Right cardiac atrium (tissue), 5 donors: Measurements from ENCODE around the gene HS3ST4. TPM values are rescaled to one million over a fixed set of nuclear protein-coding genes. Genes with fewer than 3 reads are reported as not detected.

Experiments used
- ATAC-seq, 2 donors: fragments of 200-7000 bp; cut with Tn5 transposase; one replicate each; pipeline versions ENCODE4 v1.8.0 to v1.9.1; 2020; ENCODE audit warnings: moderate library complexity in 2 of 2, mild to moderate bottlenecking in 1 of 2
- DNase-seq, 3 donors: peaks; one replicate each; pipeline ENCODE4 v3.0.0-alpha.2; 2020
- H3K27ac ChIP-seq: one replicate; pipeline ENCODE4 v1.5.1; 2013; ENCODE audit warnings: mild to moderate bottlenecking, low read length, control low read depth, moderate library complexity
- H3K27me3 ChIP-seq: one replicate; pipeline ENCODE4 v1.6.1; 2013; ENCODE audit not compliant: control insufficient read depth, insufficient read depth
- H3K4me1 ChIP-seq: one replicate; pipeline ENCODE4 v1.6.1; 2013; ENCODE audit warnings: low read length; ENCODE audit not compliant: control insufficient read depth, insufficient read depth
- H3K4me3 ChIP-seq: one replicate; pipeline ENCODE4 v1.5.1; 2013; ENCODE audit warnings: low read length, control low read depth
- H3K9me3 ChIP-seq: one replicate; pipeline ENCODE4 v1.6.1; 2013; ENCODE audit warnings: low read length; ENCODE audit not compliant: control insufficient read depth
- WGBS: extraction: QIAGEN DNeasy Blood & Tissue Kit; methylation state at CpG from one replicate; pipeline ENCODE4 v1.1.7; 2013; 5-methylcytosine and 5-hydroxymethylcytosine counted together
- intact Hi-C, 4 donors: fragments of 100-400 bp; cut with DNase I; formaldehyde crosslinking; loops; one replicate each; pipeline versions ENCODE4 v1.11.0 to v1.14.0; 2022 to 2023
- polyA plus RNA-seq: library from polyadenylated mRNA; stranded (reverse); fragments of 200-250 nt; gene quantifications from one replicate; pipeline ENCODE4 v1.2.3, GENCODE V29; 2013
- total RNA-seq, 4 donors: library from RNA; stranded (reverse); fragmentation: NEBNext Ultra II Directional; extraction: Animal tissue kit (Norgen Biotek cat#: 25700); gene quantifications; one replicate each; pipeline ENCODE4 v1.2.1, GENCODE V29; 2021
- donor health status: healthy with polysubstance abuse.
- donor health status: DM: no; HTN: yes; CAD: no.
- donor health status: DM: no; HTN: no; CAD: no.
- donor health status: DM: no; HTN: yes; CAD: no; lungs with severe emphysema.
- donor health status: DM: yes; HTN: yes; CAD: no.

HS3ST4 gene
- total and polyA plus RNA-seq, 5 donors: not detected

GRCh38 chr16:25700547-25700946, 8.8 kb downstream of the HS3ST4 start:
- ATAC-seq: no peak
- Histone ChIP-seq H3K27ac (no peak overlapping the region), H3K4me1 (no peaks in the 10 kb centered on the region), H3K9me3 (no peaks in the 10 kb centered on the region), H3K27me3 (peaks cover 1% of the 10 kb centered on the region), H3K4me3 (no peak overlapping the region)
- 78% methylated on average over 6 of the region's 6 CpGs for WGBS
- DNase-seq: no peak
- intact Hi-C loops: no loop called here

GRCh38 chr16:25707553-25707952, 15.8 kb downstream of the HS3ST4 start:
- ATAC-seq: no peak
- 85% methylated on average over 1 of the region's 1 CpG for WGBS
- Histone ChIP-seq H3K4me1 (peaks cover 1% of the 10 kb centered on the region), H3K27ac (no peak overlapping the region), H3K9me3 (no peaks in the 10 kb centered on the region), H3K27me3 (no peaks in the 10 kb centered on the region), H3K4me3 (no peak overlapping the region)
- no peak for DNase-seq
- intact Hi-C loops: no loop called here

GRCh38 chr16:25707982-25708583, 16.3 kb downstream of the HS3ST4 start:
- H3K9me3 ChIP-seq: no peaks in the 10 kb centered on the region
- DNase-seq (no peak), ATAC-seq (no peak)
- no peaks in the 10 kb centered on the region for H3K27me3 ChIP-seq
- 46% methylated on average over 3 of the region's 3 CpGs for WGBS
- intact Hi-C loops: no loop called here
- H3K4me1 ChIP-seq: peaks cover 1% of the 10 kb centered on the region
- no peak overlapping the region for H3K27ac ChIP-seq
- H3K4me3 ChIP-seq: no peak overlapping the region

- Histone ChIP-seq H3K4me3 (no peak overlapping the region), H3K27me3 (no peaks in the 10 kb centered on the region), H3K4me1 (peaks cover 1% of the 10 kb centered on the region), H3K27ac (no peak overlapping the region), H3K9me3 (no peaks in the 10 kb centered on the region)
- DNase-seq: no peak
- intact Hi-C loops: no loop called here
- 12% methylated on average over 7 of the region's 7 CpGs for WGBS
- no peak for ATAC-seq
Measured at GRCh38 chr16:25709213-25709612, 17.5 kb downstream of the HS3ST4 start.

GRCh38 chr16:25713785-25714570, 22.2 kb downstream of the HS3ST4 start:
- Histone ChIP-seq H3K4me1 (peaks cover 1% of the 10 kb centered on the region), H3K27ac (no peak overlapping the region), H3K27me3 (no peaks in the 10 kb centered on the region), H3K4me3 (no peak overlapping the region), H3K9me3 (no peaks in the 10 kb centered on the region)
- DNase-seq (no peak), ATAC-seq (no peak)
- intact Hi-C loops: no loop called here
- 74% methylated on average over 13 of the region's 13 CpGs for WGBS

- 89% methylated on average over 2 of the region's 2 CpGs for WGBS
- intact Hi-C loops: no loop called here
- no peaks in the 10 kb centered on the region for H3K4me1 ChIP-seq
- DNase-seq (no peak), ATAC-seq (no peak)
- H3K27ac ChIP-seq: no peak overlapping the region
- H3K4me3 ChIP-seq: no peak overlapping the region
- H3K9me3 ChIP-seq: no peaks in the 10 kb centered on the region
- H3K27me3 ChIP-seq: no peaks in the 10 kb centered on the region
Measured at GRCh38 chr16:25716186-25716585, 24.4 kb downstream of the HS3ST4 start.

- WGBS: 76% methylated on average over 3 of the region's 3 CpGs
- Histone ChIP-seq H3K27me3 (no peaks in the 10 kb centered on the region), H3K27ac (no peak overlapping the region), H3K9me3 (no peaks in the 10 kb centered on the region), H3K4me1 (no peaks in the 10 kb centered on the region), H3K4me3 (no peak overlapping the region)
- DNase-seq: no peak
- intact Hi-C loops: no loop called here
- no peak for ATAC-seq
Measured at GRCh38 chr16:25721439-25721838, 29.7 kb downstream of the HS3ST4 start.

GRCh38 chr16:25726430-25727098, 34.8 kb downstream of the HS3ST4 start:
- ATAC-seq: no peak
- Histone ChIP-seq H3K9me3 (no peaks in the 10 kb centered on the region), H3K4me3 (no peak overlapping the region), H3K27me3 (no peaks in the 10 kb centered on the region), H3K27ac (no peak overlapping the region), H3K4me1 (no peaks in the 10 kb centered on the region)
- DNase-seq: no peak
- 54% methylated on average over 5 of the region's 5 CpGs for WGBS
- intact Hi-C loops: no loop called here

- DNase-seq: no peak
- 82% methylated on average over 15 of the region's 15 CpGs for WGBS
- intact Hi-C loops: no loop called here
- Histone ChIP-seq H3K4me3 (no peak overlapping the region), H3K27me3 (no peaks in the 10 kb centered on the region), H3K4me1 (no peaks in the 10 kb centered on the region), H3K9me3 (no peaks in the 10 kb centered on the region), H3K27ac (no peak overlapping the region)
- ATAC-seq: no peak
Measured at GRCh38 chr16:25729188-25729915, 37.6 kb downstream of the HS3ST4 start.

GRCh38 chr16:25730396-25730795, 38.6 kb downstream of the HS3ST4 start:
- no peaks in the 10 kb centered on the region for H3K4me1 ChIP-seq
- no peak for ATAC-seq
- WGBS: 64% methylated on average over 3 of the region's 3 CpGs
- DNase-seq: no peak
- no peak overlapping the region for H3K4me3 ChIP-seq
- H3K27me3 ChIP-seq: no peaks in the 10 kb centered on the region
- no peaks in the 10 kb centered on the region for H3K9me3 ChIP-seq
- intact Hi-C loops: no loop called here
- H3K27ac ChIP-seq: no peak overlapping the region
